Uterus (tissue), 2 donors: ENCODE results near the gene COQ8B.
"Not testable (repeated sequence)": the region's sequence is repeated elsewhere in the genome, so short reads cannot be mapped to it uniquely, and the experiment has no call there.

Experiments
- CTCF ChIP-seq, 4 experiments: fragments of 200-600 bp in 2 of 4; fragments of 450-650 bp in 2 of 4; sonication (generic) in 2 of 4; IDR thresholded peaks; one replicate each; pipeline ENCODE4 v1.5.1; 2016 to 2019; ENCODE audit warnings: antibody characterized with exemption in 4 of 4, mild to moderate bottlenecking in 2 of 4, moderate library complexity in 1 of 4
- POLR2A ChIP-seq, 2 donors: fragments of 450-650 bp; IDR thresholded peaks; one replicate each; pipeline ENCODE4 v1.6.1; 2016; ENCODE audit warnings: antibody characterized with exemption in 2 of 2, mild to moderate bottlenecking in 1 of 2, moderate library complexity in 1 of 2

DNA sequence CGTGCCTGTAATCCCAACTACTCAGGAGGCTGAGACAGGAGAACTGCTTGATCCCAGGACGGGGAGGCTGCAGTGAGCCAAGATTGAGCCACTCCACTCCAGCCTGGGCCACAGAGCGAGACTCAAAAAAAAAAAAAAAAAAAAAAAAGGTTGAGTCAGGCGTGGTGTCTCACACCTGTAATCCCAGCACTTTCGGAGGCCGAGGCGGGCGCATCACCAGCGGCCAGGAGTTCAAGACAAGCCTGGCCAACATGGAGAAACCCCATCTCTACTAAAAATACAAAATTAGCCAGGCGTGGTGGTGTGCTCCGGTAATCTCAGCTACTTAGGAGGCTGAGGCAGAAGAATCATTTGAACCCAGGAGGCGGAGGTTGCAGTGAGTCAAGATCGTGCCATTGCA lies 49.7 kb upstream of the COQ8B start:
- TF ChIP-seq CTCF, POLR2A (IDR thresholded peaks at IDR 0.05): not testable (repeated sequence)
